ENCODE data around the gene CTNNBL1. TPM values are rescaled to one million over a fixed set of nuclear protein-coding genes. Genes with fewer than 3 reads are reported as not detected.

The CTNNBL1 gene
- total RNA-seq, 1 experiment from 2014 or later: 45.2 TPM

GRCh38 chr20:37748015-37748414 lies 54.2 kb downstream of the CTNNBL1 start:
- BruUV-seq (replicated peaks): no TSS peak
- no peak overlapping the region for H3K4me3 Mint-ChIP-seq (ENCODE audit: unreplicated experiment)
- no peaks in the 10 kb centered on the region for H3K4me1 Mint-ChIP-seq (ENCODE audit: insufficient read depth, unreplicated experiment)
- CTCF ChIA-PET: interaction anchor here (0.5 to 1.8 kb wide), 2 partner anchors 10 to 912 kb away, joined by 3 to 6 read pairs; no protein-coding TSS in a partner anchor
- DNase-seq (ENCODE audit: unreplicated experiment): no peak
- intact Hi-C loops (cut with micrococcal nuclease): no loop called here
- H3K9me3 Mint-ChIP-seq (ENCODE audit: unreplicated experiment): no peaks in the 10 kb centered on the region
- H3K36me3 Mint-ChIP-seq (ENCODE audit: insufficient read depth, unreplicated experiment): peaks cover 39% of the 10 kb centered on the region
- no peaks in the 10 kb centered on the region for H3K27me3 Mint-ChIP-seq (ENCODE audit: insufficient read depth, unreplicated experiment)
- POLR2A ChIA-PET: interaction anchor here (0.9 kb wide), 1 partner anchor 244 kb away, joined by 3 read pairs; no protein-coding TSS in a partner anchor
- no peak for TF ChIP-seq CTCF (IDR thresholded peaks at IDR 0.05; ENCODE audit: unreplicated experiment)
- no peak overlapping the region for H3K27ac Mint-ChIP-seq (ENCODE audit: low read depth, unreplicated experiment)

GRCh38 chr20:37749218-37749617 lies 55.4 kb downstream of the CTNNBL1 start:
- Mint-ChIP-seq H3K36me3 (ENCODE audit: insufficient read depth, unreplicated experiment) (peaks cover 41% of the 10 kb centered on the region), H3K4me3 (ENCODE audit: unreplicated experiment) (no peak overlapping the region), H3K27me3 (ENCODE audit: insufficient read depth, unreplicated experiment) (no peaks in the 10 kb centered on the region), H3K27ac (ENCODE audit: low read depth, unreplicated experiment) (no peak overlapping the region), H3K4me1 (ENCODE audit: insufficient read depth, unreplicated experiment) (no peaks in the 10 kb centered on the region), H3K9me3 (ENCODE audit: unreplicated experiment) (no peaks in the 10 kb centered on the region)
- TF ChIP-seq CTCF (IDR thresholded peaks at IDR 0.05; ENCODE audit: unreplicated experiment): no peak
- no peak for DNase-seq (ENCODE audit: unreplicated experiment)
- no TSS peak for BruUV-seq (replicated peaks)
- POLR2A ChIA-PET: interaction anchor here (0.6 to 1.2 kb wide), 5 partner anchors 10 to 245 kb away, joined by 3 to 6 read pairs (median 4); no protein-coding TSS in a partner anchor
- CTCF ChIA-PET: interaction anchor here (0.6 to 1.1 kb wide), 3 partner anchors 12 to 134 kb away, joined by 3 read pairs; no protein-coding TSS in a partner anchor
- intact Hi-C loops (cut with micrococcal nuclease): no loop called here

GRCh38 chr20:37749620-37750403 lies 56.0 kb downstream of the CTNNBL1 start:
- no peaks in the 10 kb centered on the region for H3K27me3 Mint-ChIP-seq (ENCODE audit: insufficient read depth, unreplicated experiment)
- TF ChIP-seq CTCF (IDR thresholded peaks at IDR 0.05; ENCODE audit: unreplicated experiment): no peak
- H3K9me3 Mint-ChIP-seq (ENCODE audit: unreplicated experiment): no peaks in the 10 kb centered on the region
- no peaks in the 10 kb centered on the region for H3K4me1 Mint-ChIP-seq (ENCODE audit: insufficient read depth, unreplicated experiment)
- intact Hi-C loops (cut with micrococcal nuclease): no loop called here
- H3K4me3 Mint-ChIP-seq (ENCODE audit: unreplicated experiment): no peak overlapping the region
- H3K36me3 Mint-ChIP-seq (ENCODE audit: insufficient read depth, unreplicated experiment): peaks cover 41% of the 10 kb centered on the region
- ChIA-PET POLR2A (interaction anchor here (0.7 to 1.2 kb wide), 3 partner anchors 10 to 48 kb away, joined by 3 to 6 read pairs (median 5); no protein-coding TSS in a partner anchor), CTCF (interaction anchor here (0.9 to 1.1 kb wide), 2 partner anchors 58 to 134 kb away, joined by 3 read pairs; no protein-coding TSS in a partner anchor)
- H3K27ac Mint-ChIP-seq (ENCODE audit: low read depth, unreplicated experiment): no peak overlapping the region
- no peak for DNase-seq (ENCODE audit: unreplicated experiment)
- BruUV-seq (replicated peaks): no TSS peak

- BruUV-seq (replicated peaks): no TSS peak
- POLR2A ChIA-PET: interaction anchor here (0.9 to 1.1 kb wide), 2 partner anchors 16 to 19 kb away, joined by 3 read pairs; no protein-coding TSS in a partner anchor
- H3K9me3 Mint-ChIP-seq (ENCODE audit: unreplicated experiment): no peaks in the 10 kb centered on the region
- H3K27ac Mint-ChIP-seq (ENCODE audit: low read depth, unreplicated experiment): no peak overlapping the region
- H3K4me1 Mint-ChIP-seq (ENCODE audit: insufficient read depth, unreplicated experiment): no peaks in the 10 kb centered on the region
- intact Hi-C loops (cut with micrococcal nuclease): no loop called here
- H3K27me3 Mint-ChIP-seq (ENCODE audit: insufficient read depth, unreplicated experiment): no peaks in the 10 kb centered on the region
- H3K4me3 Mint-ChIP-seq (ENCODE audit: unreplicated experiment): no peak overlapping the region
- no peak for TF ChIP-seq CTCF (IDR thresholded peaks at IDR 0.05; ENCODE audit: unreplicated experiment)
- peaks cover 44% of the 10 kb centered on the region for H3K36me3 Mint-ChIP-seq (ENCODE audit: insufficient read depth, unreplicated experiment)
- CTCF ChIA-PET: interaction anchor here (0.9 to 1.1 kb wide), 2 partner anchors 21 to 26 kb away, joined by 3 to 5 read pairs; no protein-coding TSS in a partner anchor
- DNase-seq (ENCODE audit: unreplicated experiment): no peak
These were observed 61.8 kb downstream of the CTNNBL1 start for GRCh38 chr20:37755665-37756064.
